IMR-90 (cell line): ENCODE results near the gene DICER1. TPM values are rescaled to one million over a fixed set of nuclear protein-coding genes. Genes with fewer than 3 reads are reported as not detected.

Experiments
- ATAC-seq: fragments of 200-7000 bp; cut with Tn5 transposase; 2 replicates; pipeline ENCODE4 v1.9.1; 2020; ENCODE audit warnings: low read depth, mild to moderate bottlenecking, moderate library complexity
- BruUV-seq: library from RNA; stranded (reverse); fragments of 400-500 nt; replicated peaks from 2 replicates; lab custom pipeline; 2021; lab: Mats Ljungman, UMichigan
- CTCF ChIA-PET: fragments of 300-600 bp; formaldehyde crosslinking; extraction: SDS; loops from one replicate; lab custom pipeline; 2021; ENCODE audit warnings: antibody characterized with exemption; lab: Yijun Ruan, JAX
- POLR2A ChIA-PET: fragments of 300-600 bp; sonication (Branson Sonifier 250); formaldehyde crosslinking; loops from one replicate; lab custom pipeline; 2022; ENCODE audit warnings: antibody characterized with exemption; ENCODE audit not compliant: unreplicated experiment; lab: Charles Lee
- DNase-seq: peaks from one replicate; pipeline ENCODE4 v3.0.0; 2013
- H2AFZ ChIP-seq: replicated peaks from 2 replicates; pipeline ENCODE3; 2013; ENCODE audit warnings: low read length, mild to moderate bottlenecking; ENCODE audit not compliant: poor library complexity
- H2AK5ac ChIP-seq: 2 replicates; pipeline ENCODE4 v1.6.1; 2013; ENCODE audit warnings: low read depth, low read length, inconsistent platforms
- H2AK9ac ChIP-seq: replicated peaks from 2 replicates; pipeline ENCODE3; 2013; ENCODE audit warnings: mild to moderate bottlenecking, low read depth, low read length, moderate library complexity; ENCODE audit not compliant: poor library complexity
- H2BK120ac ChIP-seq: 2 replicates; pipeline ENCODE4 v1.6.1; 2013; ENCODE audit warnings: low read depth, low read length, inconsistent platforms
- H2BK15ac ChIP-seq: 3 replicates; pipeline ENCODE4 v1.6.1; 2013; ENCODE audit warnings: low read depth, low read length, inconsistent platforms
- H2BK20ac ChIP-seq: 2 replicates; pipeline ENCODE4 v1.6.1; 2013; ENCODE audit warnings: low read depth, mild to moderate bottlenecking, inconsistent platforms, low read length, moderate library complexity
- H2BK5ac ChIP-seq: 2 replicates; pipeline ENCODE4 v1.6.1; 2013; ENCODE audit warnings: mild to moderate bottlenecking, low read depth, low read length, inconsistent platforms; ENCODE audit not compliant: poor library complexity, severe bottlenecking
- H3K14ac ChIP-seq: replicated peaks from 2 replicates; pipeline ENCODE4 v1.6.1; 2013; ENCODE audit warnings: low read depth, low read length, inconsistent platforms
- H3K18ac ChIP-seq: 2 replicates; pipeline ENCODE4 v1.6.1; 2013; ENCODE audit warnings: low read depth, low read length, control low read depth
- H3K23ac ChIP-seq: 2 replicates; pipeline ENCODE4 v1.6.1; 2013; ENCODE audit warnings: low read depth, low read length, inconsistent platforms
- H3K27ac ChIP-seq: 2 replicates; pipeline ENCODE4 v1.5.1; 2013; ENCODE audit warnings: mild to moderate bottlenecking, control low read depth, low read length; ENCODE audit not compliant: insufficient read depth
- H3K27me3 ChIP-seq: 2 replicates; pipeline ENCODE4 v1.6.1; 2013; ENCODE audit warnings: low read length; ENCODE audit not compliant: control insufficient read depth, insufficient read depth
- H3K36me3 ChIP-seq: 2 replicates; pipeline ENCODE4 v1.6.1; 2013; ENCODE audit warnings: low read length, mixed read lengths; ENCODE audit not compliant: control insufficient read depth, insufficient read depth
- H3K4ac ChIP-seq: 2 replicates; pipeline ENCODE4 v1.6.1; 2013; ENCODE audit warnings: low read depth, low read length, inconsistent platforms
- H3K4me1 ChIP-seq: 2 replicates; pipeline ENCODE4 v1.6.1; 2013; ENCODE audit warnings: low read length, mixed read lengths; ENCODE audit not compliant: control insufficient read depth, insufficient read depth
- H3K4me2 ChIP-seq: 2 replicates; pipeline ENCODE4 v1.6.1; 2013; ENCODE audit warnings: low read depth, mild to moderate bottlenecking, control low read depth, low read length, moderate library complexity
- H3K4me3 ChIP-seq: 2 replicates; pipeline ENCODE4 v1.5.1; 2013; ENCODE audit warnings: low read depth, mild to moderate bottlenecking, control low read depth, low read length, moderate library complexity; ENCODE audit not compliant: insufficient read depth
- H3K56ac ChIP-seq: 2 replicates; pipeline ENCODE4 v1.6.1; 2013; ENCODE audit warnings: low read length, inconsistent platforms; ENCODE audit not compliant: insufficient read depth; ENCODE audit errors: extremely low read depth
- H3K79me1 ChIP-seq, 2 experiments: 2 replicates each; pipeline ENCODE4 v1.6.1; 2013; ENCODE audit warnings: low read length in 2 of 2, inconsistent platforms in 1 of 2, low read depth in 1 of 2
- H3K9ac ChIP-seq: 2 replicates; pipeline ENCODE4 v1.6.1; 2013; ENCODE audit warnings: low read depth, low read length, control low read depth
- H3K9me1 ChIP-seq: 2 replicates; pipeline ENCODE4 v1.6.1; 2013; ENCODE audit warnings: low read length, inconsistent platforms; ENCODE audit not compliant: insufficient read depth
- H3K9me3 ChIP-seq: 2 replicates; pipeline ENCODE4 v1.6.1; 2013; ENCODE audit warnings: low read length; ENCODE audit not compliant: control insufficient read depth, insufficient read depth
- H4K20me1 ChIP-seq: 2 replicates; pipeline ENCODE4 v1.6.1; 2013; ENCODE audit warnings: low read length, inconsistent platforms; ENCODE audit not compliant: insufficient read depth
- H4K5ac ChIP-seq: 2 replicates; pipeline ENCODE4 v1.6.1; 2013; ENCODE audit warnings: mild to moderate bottlenecking, low read depth, low read length, control low read depth
- H4K8ac ChIP-seq, 2 experiments: 2 replicates each; pipeline ENCODE4 v1.6.1; 2013; ENCODE audit warnings: low read depth in 2 of 2, low read length in 2 of 2, control low read depth in 1 of 2, inconsistent platforms in 1 of 2
- H4K91ac ChIP-seq: 2 replicates; pipeline ENCODE4 v1.6.1; 2013; ENCODE audit warnings: low read depth, low read length, inconsistent platforms; ENCODE audit not compliant: insufficient read depth
- FOS ChIP-seq: fragments of 150-350 bp; IDR thresholded peaks from 2 replicates; pipeline ENCODE4 v1.6.1; 2016; ENCODE audit warnings: low read depth, low read length
- MXI1 ChIP-seq: IDR thresholded peaks from 2 replicates; pipeline ENCODE4 v1.6.1; 2012; ENCODE audit warnings: low read depth, mild to moderate bottlenecking, low read length, moderate library complexity, borderline replicate concordance
- NFE2L2 ChIP-seq: fragments of 150-350 bp; IDR thresholded peaks from 2 replicates; pipeline ENCODE4 v1.6.1; 2016; ENCODE audit warnings: low read depth, mild to moderate bottlenecking, low read length
- RAD21 ChIP-seq: IDR thresholded peaks from 2 replicates; pipeline ENCODE4 v1.6.1; 2012; ENCODE audit warnings: low read length, improper control_type of control experiment
- WGBS, 2 experiments: methylation state at CpG; one replicate each; pipeline versions ENCODE4 v1.1.5 to v1.1.7; 2013; ENCODE audit warnings: missing lambda C conversion rate in 2 of 2; ENCODE audit not compliant: insufficient read length in 1 of 2; ENCODE audit errors: extremely low coverage in 2 of 2; 5-methylcytosine and 5-hydroxymethylcytosine counted together
- dilution Hi-C: fragments of 300-500 bp; cut with HindIII; formaldehyde crosslinking; loops from one replicate; pipeline ENCODE4 v1.14.3; 2018; ENCODE audit warnings: low sequenced_read_pairs; ENCODE audit not compliant: unreplicated experiment
- in situ Hi-C: fragments of 300-500 bp; cut with MboI; formaldehyde crosslinking; loops from 3 replicates; pipeline ENCODE4 v1.14.3; 2019; ENCODE audit warnings: low sequenced_read_pairs, inconsistent platforms, mixed read lengths
- intact Hi-C: fragments of 100-400 bp; cut with micrococcal nuclease; formaldehyde crosslinking; loops from 2 replicates; pipeline ENCODE4 v1.10.0; 2022
- polyA plus RNA-seq, 3 experiments: library from polyadenylated mRNA; depleted of rRNA; stranded (reverse); fragments of >200 nt; gene quantifications; 2 replicates each; pipeline ENCODE4 v1.2.3, GENCODE V29; 2012; ENCODE audit warnings: low replicate concordance in 1 of 3
- total RNA-seq: library from RNA; depleted of rRNA; stranded (reverse); fragments of >200 nt; gene quantifications from 2 replicates; pipeline ENCODE4 v1.2.3, GENCODE V29; 2012
- TF ChIP-seq, protein P1 (sequence below): conservative IDR thresholded peaks from 2 replicates; pipeline ENCODE4 v1.5.1; 2012; ENCODE audit warnings: mild to moderate bottlenecking, low read depth, low read length, improper control_type of control experiment

DICER1 gene
- total and polyA plus RNA-seq, 2 of the 4 experiments (the other 2 are of a cell fraction), result 9.7 to 49.5 TPM

DNA sequence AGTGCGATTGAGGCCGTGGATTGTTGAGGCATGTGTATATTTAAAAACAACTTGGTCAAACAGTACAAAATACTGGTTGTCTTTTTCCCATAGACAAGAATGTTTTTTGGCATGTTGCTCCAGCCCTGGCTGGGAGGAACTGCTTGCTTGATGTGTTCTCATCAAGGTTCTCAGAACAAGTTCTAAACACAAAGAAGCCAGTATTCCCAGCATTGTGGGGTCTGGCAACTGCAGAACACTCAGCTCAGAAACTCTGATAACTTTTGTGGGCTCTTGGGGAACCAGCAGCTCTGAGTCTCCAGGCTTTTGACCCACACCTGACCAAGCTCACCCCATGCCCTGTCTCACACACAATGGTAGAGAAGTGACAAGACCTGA, 27.1 kb upstream of the DICER1 start:
- peaks cover 4% of the 10 kb centered on the region; the same call in 1 of the 2 replicates for H3K4me1 ChIP-seq
- H3K14ac ChIP-seq, result no peak overlapping the region
- H4K91ac ChIP-seq, result no peak overlapping the region
- no peaks in the 10 kb centered on the region for H4K20me1 ChIP-seq
- H2AK9ac ChIP-seq, result no peak overlapping the region
- H2BK5ac ChIP-seq, result no peak overlapping the region
- H2BK15ac ChIP-seq, result no peak overlapping the region
- no peaks in the 10 kb centered on the region for H3K36me3 ChIP-seq
- H3K9me1 ChIP-seq, result no peaks in the 10 kb centered on the region
- WGBS, 2 experiments, result no CpG with 5 or more reads among the region's 2 CpGs
- no peak overlapping the region for H4K8ac ChIP-seq
- H4K5ac ChIP-seq, result no peak overlapping the region
- in situ Hi-C loops, result no loop called here
- 0 out of 2 replicates have a peak, but pooled peaks cover 2% of the 10 kb centered on the region for H3K9me3 ChIP-seq
- H2AFZ ChIP-seq, result no peak overlapping the region
- H3K18ac ChIP-seq, result no peak overlapping the region
- no peak overlapping the region for H3K23ac ChIP-seq
- dilution Hi-C loops, result no loop called here
- no peak overlapping the region for H2BK20ac ChIP-seq
- no TSS peak for BruUV-seq
- H3K56ac ChIP-seq, result no peak overlapping the region
- H3K4me2 ChIP-seq, result no peak overlapping the region
- H3K27me3 ChIP-seq, result no peaks in the 10 kb centered on the region; the same call in 1 of the 2 replicates
- no peak overlapping the region for H3K4me3 ChIP-seq
- ChIA-PET POLR2A (no interaction called here), CTCF (no interaction called here)
- H3K27ac ChIP-seq, result no peak overlapping the region
- no peak overlapping the region for H3K4ac ChIP-seq
- DNase-seq (no peak), ATAC-seq (no peak; the same call in 1 of the 2 replicates)
- H2AK5ac ChIP-seq, result no peak overlapping the region
- no peak overlapping the region for H3K9ac ChIP-seq
- no peak overlapping the region for H2BK120ac ChIP-seq
- intact Hi-C loops, result no loop called here
- no peaks in the 10 kb centered on the region for H3K79me1 ChIP-seq
- no peak for TF ChIP-seq FOS
- TF ChIP-seq, protein P1, sequence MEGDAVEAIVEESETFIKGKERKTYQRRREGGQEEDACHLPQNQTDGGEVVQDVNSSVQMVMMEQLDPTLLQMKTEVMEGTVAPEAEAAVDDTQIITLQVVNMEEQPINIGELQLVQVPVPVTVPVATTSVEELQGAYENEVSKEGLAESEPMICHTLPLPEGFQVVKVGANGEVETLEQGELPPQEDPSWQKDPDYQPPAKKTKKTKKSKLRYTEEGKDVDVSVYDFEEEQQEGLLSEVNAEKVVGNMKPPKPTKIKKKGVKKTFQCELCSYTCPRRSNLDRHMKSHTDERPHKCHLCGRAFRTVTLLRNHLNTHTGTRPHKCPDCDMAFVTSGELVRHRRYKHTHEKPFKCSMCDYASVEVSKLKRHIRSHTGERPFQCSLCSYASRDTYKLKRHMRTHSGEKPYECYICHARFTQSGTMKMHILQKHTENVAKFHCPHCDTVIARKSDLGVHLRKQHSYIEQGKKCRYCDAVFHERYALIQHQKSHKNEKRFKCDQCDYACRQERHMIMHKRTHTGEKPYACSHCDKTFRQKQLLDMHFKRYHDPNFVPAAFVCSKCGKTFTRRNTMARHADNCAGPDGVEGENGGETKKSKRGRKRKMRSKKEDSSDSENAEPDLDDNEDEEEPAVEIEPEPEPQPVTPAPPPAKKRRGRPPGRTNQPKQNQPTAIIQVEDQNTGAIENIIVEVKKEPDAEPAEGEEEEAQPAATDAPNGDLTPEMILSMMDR, result no peak
- TF ChIP-seq MXI1, result no peak
- TF ChIP-seq NFE2L2, result no peak
- no peak for TF ChIP-seq RAD21
